ENCODE data around the gene COL27A1. TPM values are rescaled to one million over a fixed set of nuclear protein-coding genes. Genes with fewer than 3 reads are reported as not detected.

Gene COL27A1
- total RNA-seq, 1 donor from 2014 or later = 8.5 TPM

DNA sequence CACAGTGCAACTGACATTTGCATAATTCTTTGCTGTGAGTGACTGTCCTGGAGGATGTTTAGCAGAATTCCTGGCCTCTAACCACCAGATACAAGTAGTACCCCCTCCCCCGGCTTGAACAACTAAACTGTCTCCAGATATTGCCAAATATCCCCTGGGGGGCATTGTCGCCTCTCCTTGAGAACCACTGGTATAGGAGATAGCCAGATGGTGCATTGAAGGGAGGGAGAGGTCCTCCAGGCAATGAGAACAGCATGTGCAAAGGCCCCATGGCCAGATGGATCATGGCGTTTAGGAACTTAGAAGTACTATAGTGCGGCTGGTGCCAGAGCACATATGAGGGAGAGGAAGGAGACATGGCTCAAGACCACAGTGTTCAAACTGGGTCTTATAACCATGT lies 148.6 kb downstream of the COL27A1 start:
- DNase-seq (ENCODE audit: low read depth) = no peak
- TF ChIP-seq, protein P1, sequence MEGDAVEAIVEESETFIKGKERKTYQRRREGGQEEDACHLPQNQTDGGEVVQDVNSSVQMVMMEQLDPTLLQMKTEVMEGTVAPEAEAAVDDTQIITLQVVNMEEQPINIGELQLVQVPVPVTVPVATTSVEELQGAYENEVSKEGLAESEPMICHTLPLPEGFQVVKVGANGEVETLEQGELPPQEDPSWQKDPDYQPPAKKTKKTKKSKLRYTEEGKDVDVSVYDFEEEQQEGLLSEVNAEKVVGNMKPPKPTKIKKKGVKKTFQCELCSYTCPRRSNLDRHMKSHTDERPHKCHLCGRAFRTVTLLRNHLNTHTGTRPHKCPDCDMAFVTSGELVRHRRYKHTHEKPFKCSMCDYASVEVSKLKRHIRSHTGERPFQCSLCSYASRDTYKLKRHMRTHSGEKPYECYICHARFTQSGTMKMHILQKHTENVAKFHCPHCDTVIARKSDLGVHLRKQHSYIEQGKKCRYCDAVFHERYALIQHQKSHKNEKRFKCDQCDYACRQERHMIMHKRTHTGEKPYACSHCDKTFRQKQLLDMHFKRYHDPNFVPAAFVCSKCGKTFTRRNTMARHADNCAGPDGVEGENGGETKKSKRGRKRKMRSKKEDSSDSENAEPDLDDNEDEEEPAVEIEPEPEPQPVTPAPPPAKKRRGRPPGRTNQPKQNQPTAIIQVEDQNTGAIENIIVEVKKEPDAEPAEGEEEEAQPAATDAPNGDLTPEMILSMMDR (conservative IDR thresholded peaks at IDR 0.05; ENCODE audit: low read depth, low read length) = no peak
- no peak overlapping the region for H3K4me3 ChIP-seq (ENCODE audit: low read depth, low read length)

DNA sequence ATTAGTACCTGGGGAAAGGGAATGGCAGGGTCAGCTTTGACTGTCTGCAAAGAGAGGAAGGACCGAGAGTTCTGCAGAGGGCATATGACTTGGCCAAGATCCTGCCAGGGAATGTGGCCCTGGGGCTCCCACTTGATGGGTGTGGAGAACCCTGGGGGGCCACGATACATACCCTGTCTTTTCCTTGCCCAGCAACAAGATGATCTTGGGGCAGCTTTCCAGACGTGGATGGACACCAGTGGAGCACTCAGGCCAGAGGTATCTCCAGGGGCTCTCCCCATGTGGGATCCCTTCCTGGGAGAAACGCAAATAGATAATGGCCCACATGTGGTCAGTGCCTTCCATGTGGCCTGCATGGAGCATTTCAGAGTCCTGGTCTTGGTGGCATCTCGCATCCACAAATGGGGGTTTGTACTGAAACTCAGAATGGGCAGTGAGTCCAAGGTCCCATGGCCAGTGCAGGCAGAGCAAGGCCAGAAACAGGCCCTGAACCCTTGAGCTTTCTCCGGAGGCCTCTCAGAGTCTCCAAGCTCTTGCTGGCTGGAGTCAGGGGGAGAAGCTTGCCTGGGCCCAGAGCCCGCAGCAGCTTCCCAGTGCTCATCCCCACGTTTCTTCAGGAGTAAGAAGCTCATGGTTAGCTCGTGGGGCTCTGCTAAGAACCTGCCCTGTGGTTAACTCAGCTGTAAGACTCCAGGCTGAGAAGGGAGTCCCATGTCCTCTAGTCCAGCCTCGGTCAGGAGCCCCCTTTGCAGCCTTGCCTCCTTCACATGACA lies 149.3 kb downstream of the COL27A1 start:
- TF ChIP-seq, protein P1 (conservative IDR thresholded peaks at IDR 0.05; ENCODE audit: low read depth, low read length) = no peak
- no peak overlapping the region for H3K4me3 ChIP-seq (ENCODE audit: low read depth, low read length)
- no peak for DNase-seq (ENCODE audit: low read depth)

DNA sequence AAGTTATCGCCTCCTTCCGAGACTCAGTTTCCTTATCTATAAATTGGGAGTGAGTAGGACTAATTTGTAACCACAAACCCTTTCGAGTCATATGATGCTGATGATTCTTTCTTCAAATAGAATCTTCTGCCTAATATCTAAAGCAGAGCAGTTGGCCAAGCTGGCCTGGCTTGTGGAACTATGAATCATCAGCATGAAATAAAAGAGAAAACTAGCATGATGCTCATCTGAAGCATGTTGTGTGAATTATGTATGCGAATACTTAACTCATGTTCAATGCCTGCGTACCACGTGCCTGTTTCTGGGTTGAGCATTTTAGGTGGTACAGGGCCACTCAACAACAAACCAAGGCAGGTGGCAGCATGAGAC lies 152.5 kb downstream of the COL27A1 start:
- TF ChIP-seq, protein P1 (conservative IDR thresholded peaks at IDR 0.05; ENCODE audit: low read depth, low read length) = no peak
- no peak overlapping the region for H3K4me3 ChIP-seq (ENCODE audit: low read depth, low read length)
- no peak for DNase-seq (ENCODE audit: low read depth)

DNA sequence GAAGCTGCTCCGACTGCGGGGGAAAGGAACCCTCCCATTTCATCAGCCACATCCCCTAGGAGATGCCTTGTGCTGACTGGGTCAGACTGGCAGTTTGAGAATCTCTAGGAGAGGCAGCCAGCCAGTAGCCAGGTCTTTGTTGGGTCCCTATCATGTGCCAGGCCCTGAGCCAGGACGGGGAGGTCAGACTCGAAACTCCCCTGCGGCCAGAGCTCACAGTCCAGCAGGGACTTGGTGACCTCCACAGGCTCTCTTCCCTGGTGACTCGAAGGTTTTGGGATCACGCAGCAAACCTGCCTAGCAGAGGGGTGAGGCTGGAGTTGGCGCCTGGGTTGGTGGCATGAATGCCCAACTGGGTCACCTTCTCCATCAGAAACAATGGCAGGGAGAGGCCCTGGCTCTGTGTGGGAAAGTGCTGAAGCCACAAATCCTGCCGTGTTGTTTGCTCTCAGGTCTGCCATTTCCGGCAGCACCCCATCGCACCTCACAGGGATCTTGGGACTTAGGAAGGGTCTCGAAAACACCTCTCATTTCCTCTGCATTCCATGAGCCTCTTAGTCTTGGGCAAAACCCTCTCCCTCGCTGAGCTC lies 153.1 kb downstream of the COL27A1 start:
- TF ChIP-seq, protein P1 (conservative IDR thresholded peaks at IDR 0.05; ENCODE audit: low read depth, low read length) = no peak
- no peak for DNase-seq (ENCODE audit: low read depth)
- H3K4me3 ChIP-seq (ENCODE audit: low read depth, low read length) = no peak overlapping the region

DNA sequence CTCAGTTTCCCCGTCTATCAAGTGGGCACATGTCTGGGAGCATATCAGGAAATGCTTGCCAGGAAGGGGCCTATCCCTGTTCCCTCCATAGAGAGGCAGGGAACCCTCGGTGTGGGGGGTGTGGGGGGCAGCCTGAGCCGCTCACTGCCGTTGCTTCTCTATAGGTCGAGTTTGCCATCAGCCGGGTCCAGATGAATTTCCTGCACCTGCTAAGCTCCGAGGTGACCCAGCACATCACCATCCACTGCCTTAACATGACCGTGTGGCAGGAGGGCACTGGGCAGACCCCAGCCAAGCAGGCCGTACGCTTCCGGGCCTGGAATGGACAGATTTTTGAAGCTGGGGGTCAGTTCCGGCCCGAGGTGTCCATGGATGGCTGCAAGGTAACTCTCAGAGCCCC lies 153.8 kb downstream of the COL27A1 start:
- DNase-seq (ENCODE audit: low read depth) = no peak
- H3K4me3 ChIP-seq (ENCODE audit: low read depth, low read length) = no peak overlapping the region
- TF ChIP-seq, protein P1 (conservative IDR thresholded peaks at IDR 0.05; ENCODE audit: low read depth, low read length) = no peak

DNA sequence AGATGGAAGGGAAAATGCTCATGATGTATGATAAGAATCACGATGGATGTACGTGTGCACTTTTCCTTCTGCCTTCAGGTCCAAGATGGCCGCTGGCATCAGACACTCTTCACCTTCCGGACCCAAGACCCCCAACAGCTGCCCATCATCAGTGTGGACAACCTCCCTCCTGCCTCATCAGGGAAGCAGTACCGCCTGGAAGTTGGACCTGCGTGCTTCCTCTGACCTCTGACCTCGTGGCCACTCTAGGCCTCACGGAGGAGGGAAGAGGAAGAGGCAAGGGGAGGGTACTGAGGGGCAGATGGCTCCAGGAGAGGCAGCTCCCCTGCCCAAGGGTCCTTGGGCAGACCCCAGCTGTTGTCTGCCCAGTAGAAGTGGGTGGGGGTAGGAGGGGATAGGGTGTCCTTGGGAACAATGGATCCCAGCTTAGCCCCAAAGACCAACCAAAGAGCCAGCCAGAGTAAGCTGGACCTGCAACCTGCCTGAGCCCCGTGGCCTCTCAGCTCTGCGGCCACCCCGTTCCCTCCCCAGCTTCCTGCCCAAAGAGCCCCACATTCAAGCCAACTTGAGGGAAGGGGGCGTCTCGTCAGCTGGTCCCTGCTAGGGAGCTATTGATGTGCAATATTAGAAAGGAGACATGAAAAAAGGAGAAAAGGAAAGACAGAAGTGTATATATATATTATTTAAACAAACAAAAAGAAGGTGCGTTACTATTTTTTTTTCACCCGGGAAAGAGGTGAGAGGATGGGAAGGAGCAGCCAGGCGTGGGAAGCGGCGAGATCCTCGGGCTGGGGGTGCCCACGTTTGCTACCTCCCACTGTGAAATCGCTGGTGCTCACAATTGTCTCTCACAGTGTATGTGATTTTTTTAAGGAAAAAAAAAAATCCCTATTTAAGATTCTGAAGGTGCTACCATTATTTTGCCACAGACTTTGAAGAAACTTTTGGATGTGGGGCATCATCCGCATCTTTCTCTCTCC lies 155.4 kb downstream of the COL27A1 start:
- TF ChIP-seq, protein P1 (conservative IDR thresholded peaks at IDR 0.05; ENCODE audit: low read depth, low read length) = no peak
- no peak for DNase-seq (ENCODE audit: low read depth)
- H3K4me3 ChIP-seq (ENCODE audit: low read depth, low read length) = no peak overlapping the region

Measured in epithelial cell of proximal tubule (primary cell).